Fibroblast of mammary gland (primary cell): Measurements from ENCODE around the gene TNS2.

ENCODE experiments used
- DNase-seq: peaks from one replicate; pipeline ENCODE4 v3.0.0-alpha.2; 2010; ENCODE audit warnings: low read depth
- H3K4me3 ChIP-seq: 2 replicates; pipeline ENCODE4 v1.5.1; 2011; ENCODE audit warnings: low read depth, mild to moderate bottlenecking, low read length, moderate library complexity; ENCODE audit not compliant: control insufficient read depth
- TF ChIP-seq, protein P1 (sequence below): conservative IDR thresholded peaks from 2 replicates; pipeline ENCODE4 v1.5.1; 2011; ENCODE audit warnings: low read depth, low read length, inconsistent platforms; ENCODE audit not compliant: control insufficient read depth, insufficient read depth

The TNS2 gene

DNA sequence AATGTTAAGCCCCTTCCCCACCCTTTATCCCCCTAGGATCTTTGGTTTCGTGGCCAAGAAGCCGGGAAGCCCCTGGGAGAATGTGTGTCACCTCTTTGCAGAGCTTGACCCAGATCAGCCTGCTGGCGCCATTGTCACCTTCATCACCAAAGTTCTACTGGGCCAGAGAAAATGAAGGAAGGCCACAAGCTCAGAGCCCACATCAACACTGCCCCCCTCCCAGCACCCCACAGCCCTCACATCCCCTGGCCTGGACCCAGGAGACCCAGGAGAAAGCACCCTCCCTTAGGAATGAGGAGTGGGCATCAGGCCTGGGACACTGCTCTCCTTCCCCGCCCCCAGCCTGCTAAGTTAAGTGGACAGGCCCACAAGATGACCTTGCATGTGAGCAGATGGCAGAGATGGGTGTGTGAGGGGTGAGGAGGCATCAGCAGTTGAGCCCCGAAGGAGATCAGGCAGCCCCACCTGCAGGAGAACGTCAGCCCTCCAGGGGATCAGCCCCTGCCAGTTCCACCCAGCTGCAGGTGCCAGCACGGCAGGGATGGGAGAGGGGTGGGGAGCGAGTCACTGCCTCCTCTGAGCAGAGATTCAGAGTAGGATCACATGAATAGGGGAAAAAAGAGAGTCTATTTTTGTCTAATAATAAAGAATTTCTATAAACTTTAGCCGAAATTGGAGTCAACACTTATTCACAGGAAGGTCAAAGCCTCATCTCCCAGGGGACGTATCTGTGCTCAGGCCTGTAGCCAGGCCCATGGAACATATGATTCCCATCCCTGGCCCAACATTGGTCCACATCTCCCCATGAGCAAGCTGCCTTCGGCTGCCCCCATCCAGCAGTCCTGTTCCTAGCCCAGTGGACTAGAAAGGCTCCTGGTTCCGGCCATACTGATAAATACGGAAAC lies 14.1 kb downstream of the TNS2 start:
- peak; percentile 98 for DNase-seq
- TF ChIP-seq, protein P1, sequence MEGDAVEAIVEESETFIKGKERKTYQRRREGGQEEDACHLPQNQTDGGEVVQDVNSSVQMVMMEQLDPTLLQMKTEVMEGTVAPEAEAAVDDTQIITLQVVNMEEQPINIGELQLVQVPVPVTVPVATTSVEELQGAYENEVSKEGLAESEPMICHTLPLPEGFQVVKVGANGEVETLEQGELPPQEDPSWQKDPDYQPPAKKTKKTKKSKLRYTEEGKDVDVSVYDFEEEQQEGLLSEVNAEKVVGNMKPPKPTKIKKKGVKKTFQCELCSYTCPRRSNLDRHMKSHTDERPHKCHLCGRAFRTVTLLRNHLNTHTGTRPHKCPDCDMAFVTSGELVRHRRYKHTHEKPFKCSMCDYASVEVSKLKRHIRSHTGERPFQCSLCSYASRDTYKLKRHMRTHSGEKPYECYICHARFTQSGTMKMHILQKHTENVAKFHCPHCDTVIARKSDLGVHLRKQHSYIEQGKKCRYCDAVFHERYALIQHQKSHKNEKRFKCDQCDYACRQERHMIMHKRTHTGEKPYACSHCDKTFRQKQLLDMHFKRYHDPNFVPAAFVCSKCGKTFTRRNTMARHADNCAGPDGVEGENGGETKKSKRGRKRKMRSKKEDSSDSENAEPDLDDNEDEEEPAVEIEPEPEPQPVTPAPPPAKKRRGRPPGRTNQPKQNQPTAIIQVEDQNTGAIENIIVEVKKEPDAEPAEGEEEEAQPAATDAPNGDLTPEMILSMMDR, result peak; percentile 5
- no peak overlapping the region for H3K4me3 ChIP-seq

DNA sequence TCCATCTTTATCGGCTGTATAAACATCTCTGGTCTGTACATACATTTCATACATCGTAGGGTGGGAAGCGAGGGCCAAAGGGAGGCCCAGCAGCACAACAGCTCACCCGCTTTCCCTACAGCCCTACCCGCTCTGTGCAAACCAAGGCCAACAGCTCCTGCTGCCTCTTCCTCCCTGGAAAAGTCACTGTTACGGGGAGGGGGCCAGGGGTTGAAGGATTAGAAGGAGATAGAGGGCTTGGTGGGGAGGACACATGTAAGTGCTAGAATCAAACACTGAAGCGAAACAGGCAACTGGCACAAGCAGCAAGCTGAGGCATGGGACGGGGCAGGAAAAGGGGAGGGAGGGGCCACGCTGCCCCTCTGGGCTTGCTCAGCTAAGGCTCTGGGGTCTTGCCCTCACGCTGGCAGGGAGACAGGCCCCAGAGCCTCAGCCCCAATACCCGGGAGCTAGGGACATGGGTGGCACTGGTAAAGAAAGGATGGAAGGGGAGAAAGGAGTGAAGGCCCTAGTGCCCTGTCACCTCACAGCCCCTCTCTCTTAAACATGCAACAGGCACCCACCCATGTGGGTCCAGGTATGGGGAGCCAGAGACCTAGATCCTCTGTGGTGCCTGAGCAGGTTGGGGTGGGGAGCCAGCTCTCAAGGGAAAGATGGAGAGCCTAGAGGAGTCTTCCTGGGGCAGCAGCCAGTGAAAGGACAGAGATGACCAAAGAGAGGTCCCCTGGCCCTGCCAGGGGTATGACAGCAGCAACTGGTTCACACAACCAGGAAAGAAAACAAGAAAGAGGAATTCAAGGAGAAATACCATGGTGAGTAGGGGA lies 15.0 kb downstream of the TNS2 start:
- no peak for DNase-seq
- TF ChIP-seq, protein P1, result no peak
- H3K4me3 ChIP-seq, result no peak overlapping the region

DNA sequence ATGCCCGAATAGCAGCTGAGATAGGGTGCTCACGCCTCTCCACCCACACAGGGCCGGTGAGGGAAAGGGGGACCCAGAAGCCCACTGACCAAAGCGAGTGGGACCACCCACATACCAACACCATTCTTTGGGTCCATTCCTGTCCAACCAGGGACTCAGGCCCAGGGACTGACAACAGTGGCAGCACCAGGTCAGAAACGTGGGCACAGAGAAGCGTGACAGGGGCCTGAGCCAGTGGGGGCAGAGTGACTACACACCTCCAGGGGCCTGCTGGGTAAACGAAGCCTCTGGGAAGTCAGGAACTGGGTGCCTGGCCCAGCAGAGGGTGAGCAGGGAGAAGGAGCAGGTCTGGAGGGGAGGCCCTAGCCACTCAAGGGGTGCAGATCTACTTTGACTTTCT lies 15.6 kb downstream of the TNS2 start:
- TF ChIP-seq, protein P1, result no peak
- DNase-seq, result no peak

DNA sequence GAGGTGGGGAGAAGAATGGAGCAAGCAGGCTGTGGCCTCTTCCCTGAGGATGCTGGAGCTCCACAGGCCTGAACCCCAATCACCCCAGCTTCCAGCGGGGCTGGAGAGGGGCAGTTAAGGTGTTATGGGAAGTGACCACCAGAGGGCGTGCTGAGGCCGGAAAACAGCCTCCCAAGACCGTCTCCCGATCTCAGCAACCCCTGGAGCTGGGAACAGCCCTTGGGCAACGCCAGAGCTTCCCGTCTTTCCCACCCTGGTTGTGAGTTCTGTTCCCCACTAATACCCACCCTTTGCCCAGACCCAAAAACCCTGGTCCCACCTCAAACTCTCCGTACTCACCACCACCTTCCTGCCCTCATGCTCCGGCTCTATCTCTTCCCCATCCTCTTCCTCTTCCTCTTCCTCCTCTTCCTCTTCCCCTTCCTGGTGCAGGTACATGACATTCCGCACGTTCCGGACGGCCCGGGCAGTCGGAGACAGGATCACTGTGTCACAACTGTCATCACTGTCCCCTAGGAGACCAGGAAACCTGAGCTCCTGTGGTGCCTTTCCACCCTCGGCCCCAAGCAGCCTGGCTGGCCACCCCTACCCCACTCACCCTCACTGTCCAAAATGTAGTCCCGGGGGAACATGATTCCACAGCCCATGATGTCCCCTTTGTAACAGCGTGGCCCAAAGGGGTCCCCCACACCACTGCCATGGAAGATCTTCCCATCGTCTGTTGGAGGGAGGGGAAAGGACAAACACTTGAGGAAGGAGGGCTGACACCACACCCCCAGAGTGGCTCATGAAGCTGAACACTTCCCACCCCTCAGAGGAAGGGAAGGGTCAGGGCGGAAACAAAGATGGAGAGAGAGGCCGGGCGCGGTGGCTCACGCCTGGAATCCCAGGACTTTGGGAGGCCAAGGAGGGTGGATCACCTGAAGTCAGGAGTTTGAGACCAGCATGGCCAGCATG lies 16.4 kb downstream of the TNS2 start:
- no peak overlapping the region for H3K4me3 ChIP-seq
- peak; percentile 87 for DNase-seq
- TF ChIP-seq, protein P1, result peak; percentile 84

More for the DNA sequence above, 15.6 kb downstream of the TNS2 start:
- no peak overlapping the region for H3K4me3 ChIP-seq

DNA sequence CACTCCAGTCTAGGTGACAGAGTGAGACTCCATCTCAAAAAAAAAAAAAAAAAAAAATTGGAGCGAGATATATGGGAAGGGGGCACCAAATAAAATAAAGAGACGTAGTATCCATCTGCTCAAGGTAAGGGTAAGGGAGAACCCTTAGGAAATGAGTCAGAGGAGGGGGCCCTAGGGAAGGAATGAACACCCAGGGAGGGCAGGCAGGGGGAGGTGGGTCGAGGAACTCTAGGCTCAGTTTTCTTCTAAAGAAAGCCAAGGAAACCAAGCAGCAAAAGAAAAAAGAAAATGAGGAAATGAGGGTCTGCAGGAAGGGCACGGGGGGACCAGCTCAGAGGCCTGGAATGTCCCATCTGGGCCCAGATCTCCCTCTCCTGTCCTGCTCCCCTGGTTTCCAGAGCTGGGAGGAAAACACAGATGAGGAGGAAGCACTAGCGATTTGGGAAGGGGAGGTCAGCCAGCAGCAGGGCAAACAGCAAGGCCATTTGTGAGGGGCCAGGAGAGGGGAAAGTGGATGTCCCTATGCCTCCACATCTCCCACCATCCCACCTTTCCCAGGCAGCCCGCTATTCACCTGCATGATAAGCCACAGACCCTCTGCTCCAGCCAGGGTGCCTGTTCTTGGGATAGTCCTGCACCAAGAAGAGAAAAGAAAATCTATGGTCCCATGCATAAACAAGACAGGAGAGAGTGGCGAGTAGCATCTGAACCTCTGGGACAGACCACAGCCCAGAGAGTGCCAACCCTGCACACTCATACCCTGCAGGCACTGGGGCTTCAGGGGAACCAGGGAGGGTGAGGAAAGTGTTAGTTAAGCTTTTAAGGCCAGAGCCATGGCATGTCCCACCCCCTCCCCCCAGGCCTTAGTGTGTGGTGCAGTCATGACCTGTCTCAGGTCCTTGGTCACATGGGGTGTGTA lies 17.5 kb downstream of the TNS2 start:
- TF ChIP-seq, protein P1, result no peak
- DNase-seq, result no peak
- no peak overlapping the region for H3K4me3 ChIP-seq
